ENCODE data around the gene SEMA6B. TPM values are rescaled to one million over a fixed set of nuclear protein-coding genes. Genes with fewer than 3 reads are reported as not detected.

Gene SEMA6B
- polyA plus RNA-seq, 2 donors: 1.1 to 2.0 TPM

DNA sequence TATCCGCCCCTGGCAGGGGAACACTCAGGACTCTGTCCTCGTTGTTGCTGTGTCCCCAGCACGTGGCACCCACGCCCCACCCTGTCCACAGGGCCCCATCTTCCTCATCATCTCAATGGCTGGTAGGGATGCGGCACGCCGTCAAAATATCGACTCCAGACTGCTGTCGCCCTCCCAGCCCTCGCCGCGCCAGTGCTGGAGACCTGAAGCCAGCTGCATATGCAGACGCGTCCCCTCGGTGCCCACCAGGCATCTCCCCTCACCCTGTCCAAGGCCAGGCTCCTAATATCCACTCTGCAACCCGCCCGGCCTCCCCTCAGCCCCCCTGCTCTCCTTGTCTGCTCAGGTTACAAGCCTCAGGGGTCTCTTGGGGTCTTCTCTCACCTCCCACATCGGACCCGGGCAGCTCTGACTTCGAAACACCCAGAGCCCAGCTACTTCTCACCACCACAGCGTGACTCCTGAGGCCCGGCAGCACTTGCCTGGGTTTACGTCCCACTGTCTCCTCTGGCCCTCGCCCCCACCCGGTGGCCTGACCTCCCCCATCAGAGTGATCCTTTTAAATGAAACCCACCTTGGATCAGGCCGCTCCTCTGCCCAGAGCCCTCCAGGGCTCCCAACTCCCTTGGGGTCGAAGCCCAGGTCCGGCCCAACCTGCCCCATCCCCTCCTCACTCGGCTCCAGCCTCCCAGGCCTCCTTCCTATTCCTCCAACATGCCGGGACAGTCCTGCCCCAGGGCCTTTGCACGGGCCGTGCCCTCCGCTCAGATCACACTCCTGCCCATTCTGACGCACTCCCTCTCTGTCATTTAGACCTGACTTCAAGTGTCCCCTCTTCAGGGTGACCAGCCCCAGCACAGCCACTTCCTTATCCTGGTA lies 53.7 kb downstream of the SEMA6B start:
- Histone ChIP-seq H3K27me3 (ENCODE audit: control insufficient read depth in 1 of 2, insufficient read depth in 2 of 2, low read length in 2 of 2) (no peaks in the 10 kb centered on the region), H3K4me3 (ENCODE audit: low read depth in 1 of 2, low read length in 2 of 2) (no peak overlapping the region), H3K4me1 (ENCODE audit: control insufficient read depth in 2 of 2, insufficient read depth in 2 of 2, low read length in 1 of 2) (no peaks in the 10 kb centered on the region), H3K9me3 (ENCODE audit: control insufficient read depth in 2 of 2, insufficient read depth in 1 of 2, low read depth in 1 of 2, low read length in 1 of 2) (no peaks in the 10 kb centered on the region), H3K36me3 (ENCODE audit: control insufficient read depth in 2 of 2, insufficient read depth in 2 of 2, low read length in 1 of 2) (peaks cover 0 to 39% of the 10 kb centered on the region in 2 donors), H3K27ac (ENCODE audit: low read depth in 2 of 2, low read length in 1 of 2) (no peak overlapping the region)
- WGBS, 2 donors: 92 to 93% methylated on average over 34 of the region's 34 CpGs

DNA sequence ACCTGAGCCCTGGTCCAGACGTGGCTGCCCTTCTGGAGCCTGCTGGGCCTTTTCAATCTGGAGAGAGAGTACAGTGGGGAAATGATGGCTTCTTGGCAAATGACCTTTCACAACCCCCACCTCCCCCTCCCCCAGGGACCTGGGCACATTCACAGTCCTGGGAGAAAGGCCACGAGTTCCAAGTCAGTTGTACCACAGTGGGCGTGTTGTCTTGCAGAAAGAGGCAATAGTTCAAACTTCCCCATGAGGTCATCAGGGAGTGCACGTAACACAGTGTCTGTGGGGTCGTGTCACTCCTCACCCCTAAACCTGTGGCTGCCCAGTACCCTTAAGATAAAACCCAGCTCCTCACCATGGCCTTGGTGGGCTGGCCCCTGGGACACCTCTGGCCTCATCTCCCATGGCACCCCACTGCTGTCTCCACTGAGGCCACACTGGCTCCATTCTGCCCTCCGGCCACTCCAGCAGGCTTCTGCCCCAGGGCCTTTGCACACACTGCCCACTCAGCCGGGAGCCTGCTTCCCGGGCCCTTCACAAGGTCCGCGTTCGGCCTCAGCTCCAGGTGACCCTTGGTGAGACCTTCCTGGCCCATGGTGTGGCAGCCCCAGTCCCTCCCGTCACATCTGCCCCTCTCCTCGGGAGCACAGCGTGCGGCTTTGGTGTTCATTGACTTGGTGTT lies 54.5 kb downstream of the SEMA6B start:
- WGBS, 2 donors: 77 to 78% methylated on average over 15 of the region's 15 CpGs
- H3K27me3 ChIP-seq (ENCODE audit: control insufficient read depth in 1 of 2, insufficient read depth in 2 of 2, low read length in 2 of 2): no peaks in the 10 kb centered on the region
- peaks cover 0 to 42% of the 10 kb centered on the region in 2 donors for H3K36me3 ChIP-seq (ENCODE audit: control insufficient read depth in 2 of 2, insufficient read depth in 2 of 2, low read length in 1 of 2)
- H3K4me3 ChIP-seq (ENCODE audit: low read depth in 1 of 2, low read length in 2 of 2): no peak overlapping the region
- H3K27ac ChIP-seq (ENCODE audit: low read depth in 2 of 2, low read length in 1 of 2): no peak overlapping the region
- no peaks in the 10 kb centered on the region for H3K4me1 ChIP-seq (ENCODE audit: control insufficient read depth in 2 of 2, insufficient read depth in 2 of 2, low read length in 1 of 2)
- H3K9me3 ChIP-seq (ENCODE audit: control insufficient read depth in 2 of 2, insufficient read depth in 1 of 2, low read depth in 1 of 2, low read length in 1 of 2): no peaks in the 10 kb centered on the region

DNA sequence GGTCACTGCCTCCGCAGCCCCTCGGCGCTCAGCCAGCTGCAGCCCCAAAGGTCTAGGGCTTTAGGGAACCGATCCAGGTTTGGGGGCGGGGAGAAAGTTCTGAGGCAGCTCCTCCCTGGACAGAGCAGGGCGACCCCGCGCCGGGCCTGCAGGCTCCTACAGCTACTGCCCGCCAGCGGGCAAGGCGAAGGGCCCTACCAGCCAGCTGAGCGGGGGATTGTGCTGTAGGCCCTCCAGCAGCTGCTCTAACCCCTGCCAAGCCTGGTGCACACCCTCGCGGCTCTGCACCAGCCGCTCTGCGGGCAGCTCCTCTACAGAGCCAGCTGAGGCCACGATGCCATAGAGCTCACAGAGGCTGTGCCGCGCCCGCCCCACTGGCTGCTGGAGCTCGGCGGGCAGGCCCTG lies 55.2 kb downstream of the SEMA6B start:
- WGBS, 2 donors: 85 to 87% methylated on average over 18 to 23 of the region's 23 CpGs
- Histone ChIP-seq H3K36me3 (ENCODE audit: control insufficient read depth in 2 of 2, insufficient read depth in 2 of 2, low read length in 1 of 2) (peaks cover 0 to 47% of the 10 kb centered on the region in 2 donors), H3K27ac (ENCODE audit: low read depth in 2 of 2, low read length in 1 of 2) (no peak overlapping the region), H3K9me3 (ENCODE audit: control insufficient read depth in 2 of 2, insufficient read depth in 1 of 2, low read depth in 1 of 2, low read length in 1 of 2) (no peaks in the 10 kb centered on the region), H3K4me3 (ENCODE audit: low read depth in 1 of 2, low read length in 2 of 2) (no peak overlapping the region), H3K4me1 (ENCODE audit: control insufficient read depth in 2 of 2, insufficient read depth in 2 of 2, low read length in 1 of 2) (no peaks in the 10 kb centered on the region), H3K27me3 (ENCODE audit: control insufficient read depth in 1 of 2, insufficient read depth in 2 of 2, low read length in 2 of 2) (no peaks in the 10 kb centered on the region)

DNA sequence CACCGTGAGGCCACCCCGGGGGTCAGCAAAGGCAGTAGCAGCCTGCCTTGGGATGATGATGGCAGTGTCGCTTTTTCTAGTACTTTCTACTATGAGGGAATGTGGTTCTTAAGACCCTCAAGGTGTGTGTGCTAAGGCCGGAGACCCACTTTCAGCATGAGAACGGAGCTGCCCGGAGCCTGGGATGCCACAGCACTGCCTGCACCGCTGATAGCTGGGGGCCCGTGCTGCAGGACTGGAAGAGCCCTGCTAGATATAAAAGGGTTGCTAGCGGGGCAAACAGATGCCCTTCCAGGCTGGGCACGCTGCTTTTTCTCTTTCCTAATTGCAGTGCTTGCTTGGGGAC lies 55.7 kb downstream of the SEMA6B start:
- Histone ChIP-seq H3K9me3 (ENCODE audit: control insufficient read depth in 2 of 2, insufficient read depth in 1 of 2, low read depth in 1 of 2, low read length in 1 of 2) (no peaks in the 10 kb centered on the region), H3K4me1 (ENCODE audit: control insufficient read depth in 2 of 2, insufficient read depth in 2 of 2, low read length in 1 of 2) (no peaks in the 10 kb centered on the region), H3K27ac (ENCODE audit: low read depth in 2 of 2, low read length in 1 of 2) (no peak overlapping the region), H3K4me3 (ENCODE audit: low read depth in 1 of 2, low read length in 2 of 2) (no peak overlapping the region), H3K36me3 (ENCODE audit: control insufficient read depth in 2 of 2, insufficient read depth in 2 of 2, low read length in 1 of 2) (peaks cover 0 to 47% of the 10 kb centered on the region in 2 donors), H3K27me3 (ENCODE audit: control insufficient read depth in 1 of 2, insufficient read depth in 2 of 2, low read length in 2 of 2) (no peaks in the 10 kb centered on the region)
- WGBS, 2 donors: 87 to 88% methylated on average over 10 of the region's 10 CpGs

DNA sequence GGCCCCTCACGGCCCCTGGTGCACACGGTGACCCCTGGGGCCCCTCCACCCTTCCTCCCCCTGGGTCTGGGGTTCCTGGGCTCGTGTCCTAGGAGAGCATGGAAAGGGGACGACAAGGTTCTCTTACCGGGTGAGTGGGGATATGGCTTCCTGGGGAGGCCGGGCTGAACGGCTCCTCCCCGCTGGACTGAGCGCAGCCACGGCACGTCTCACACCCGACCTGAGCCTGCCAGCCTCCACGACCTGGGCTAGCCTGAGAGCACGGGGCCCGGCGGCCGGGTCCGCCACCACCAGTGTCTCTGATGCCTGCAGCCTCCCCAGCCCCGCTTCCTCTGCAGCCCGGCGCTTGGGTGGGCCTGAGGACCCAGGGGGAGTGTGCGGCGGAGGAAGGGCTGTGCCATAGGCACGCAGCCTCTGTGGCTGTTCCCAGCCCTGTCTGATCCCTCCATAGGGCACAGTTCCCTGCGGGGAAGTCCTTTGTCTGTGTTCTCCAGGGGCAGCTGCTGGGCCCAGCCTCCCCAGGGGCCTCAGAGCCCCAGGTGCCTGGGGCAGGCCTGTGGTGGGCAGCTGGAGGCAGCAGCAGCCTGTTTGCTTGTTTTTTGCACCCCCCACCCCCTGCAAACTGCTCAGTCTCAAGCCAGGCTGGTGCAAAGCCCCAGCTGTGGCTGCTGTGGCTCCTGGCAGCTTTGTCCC lies 56.2 kb downstream of the SEMA6B start:
- peaks cover 0 to 53% of the 10 kb centered on the region in 2 donors for H3K36me3 ChIP-seq (ENCODE audit: control insufficient read depth in 2 of 2, insufficient read depth in 2 of 2, low read length in 1 of 2)
- no peaks in the 10 kb centered on the region for H3K4me1 ChIP-seq (ENCODE audit: control insufficient read depth in 2 of 2, insufficient read depth in 2 of 2, low read length in 1 of 2)
- H3K27ac ChIP-seq (ENCODE audit: low read depth in 2 of 2, low read length in 1 of 2): no peak overlapping the region
- no peaks in the 10 kb centered on the region for H3K9me3 ChIP-seq (ENCODE audit: control insufficient read depth in 2 of 2, insufficient read depth in 1 of 2, low read depth in 1 of 2, low read length in 1 of 2)
- H3K27me3 ChIP-seq (ENCODE audit: control insufficient read depth in 1 of 2, insufficient read depth in 2 of 2, low read length in 2 of 2): no peaks in the 10 kb centered on the region
- H3K4me3 ChIP-seq (ENCODE audit: low read depth in 1 of 2, low read length in 2 of 2): no peak overlapping the region
- WGBS, 2 donors: 87% methylated on average over 25 of the region's 25 CpGs

DNA sequence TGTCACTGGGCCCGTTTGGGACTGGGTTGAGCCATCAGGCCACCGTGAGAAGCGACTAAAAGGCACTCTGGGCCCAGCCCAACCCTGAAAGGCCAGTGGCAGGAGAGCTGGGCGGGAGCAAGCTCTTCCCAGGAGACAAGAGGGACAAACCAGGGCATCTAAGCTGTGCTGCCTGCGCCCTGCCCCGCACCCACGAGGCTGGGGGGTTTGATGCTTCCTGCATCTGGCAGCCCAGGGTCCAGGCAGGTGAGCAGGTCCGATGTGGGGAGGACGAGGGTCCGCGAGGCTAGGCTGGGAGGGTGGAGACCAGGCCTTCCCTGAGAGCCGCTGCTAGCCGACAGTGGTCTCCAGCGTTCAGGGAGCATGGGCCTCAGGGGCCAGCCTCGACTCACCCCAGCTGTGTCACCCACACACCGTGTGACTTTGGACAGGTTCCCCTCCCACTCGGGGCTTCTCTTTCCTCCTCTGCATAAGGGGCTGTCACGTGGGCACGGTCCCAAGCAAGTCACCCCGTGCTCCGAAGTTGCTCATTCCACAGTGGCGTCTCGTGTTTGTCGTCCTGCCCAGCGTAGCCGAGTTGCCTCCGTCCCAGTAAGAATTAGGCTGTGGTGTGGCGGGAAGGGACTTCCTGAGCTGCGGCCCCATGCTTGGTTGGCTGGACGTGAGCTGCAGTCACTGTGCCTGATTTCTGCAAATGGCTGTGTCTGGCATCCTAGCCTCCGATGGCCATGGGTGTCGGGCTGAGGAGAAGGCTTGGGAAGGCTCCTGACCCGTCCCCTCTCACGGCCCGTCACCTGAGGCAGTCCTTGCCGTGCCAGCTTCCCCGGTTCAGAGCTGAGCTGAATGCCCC lies 57.0 kb downstream of the SEMA6B start:
- H3K4me1 ChIP-seq (ENCODE audit: control insufficient read depth in 2 of 2, insufficient read depth in 2 of 2, low read length in 1 of 2): no peaks in the 10 kb centered on the region
- no peak overlapping the region for H3K27ac ChIP-seq (ENCODE audit: low read depth in 2 of 2, low read length in 1 of 2)
- H3K9me3 ChIP-seq (ENCODE audit: control insufficient read depth in 2 of 2, insufficient read depth in 1 of 2, low read depth in 1 of 2, low read length in 1 of 2): no peaks in the 10 kb centered on the region
- H3K36me3 ChIP-seq (ENCODE audit: control insufficient read depth in 2 of 2, insufficient read depth in 2 of 2, low read length in 1 of 2): peaks cover 0 to 59% of the 10 kb centered on the region in 2 donors
- no peaks in the 10 kb centered on the region for H3K27me3 ChIP-seq (ENCODE audit: control insufficient read depth in 1 of 2, insufficient read depth in 2 of 2, low read length in 2 of 2)
- no peak overlapping the region for H3K4me3 ChIP-seq (ENCODE audit: low read depth in 1 of 2, low read length in 2 of 2)
- 85 to 86% methylated on average over 37 of the region's 37 CpGs for WGBS, 2 donors

DNA sequence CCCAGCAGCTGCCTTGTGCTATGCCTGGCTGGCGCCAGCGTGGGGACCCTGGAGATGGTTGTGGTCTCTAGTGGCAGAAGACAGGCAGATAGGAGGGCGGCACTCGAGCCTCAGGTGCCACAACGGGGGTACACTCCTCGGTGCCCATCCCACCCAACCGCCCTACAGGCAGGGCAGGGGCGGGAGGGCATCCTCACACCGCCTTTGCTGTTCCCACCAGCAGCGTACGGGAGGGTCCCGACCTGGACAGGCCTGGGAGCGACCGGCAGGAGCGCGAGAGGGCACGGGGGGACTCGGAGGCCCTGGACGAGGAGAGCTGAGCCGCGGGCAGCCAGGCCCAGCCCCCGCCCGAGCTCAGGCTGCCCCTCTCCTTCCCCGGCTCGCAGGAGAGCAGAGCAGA lies 57.8 kb downstream of the SEMA6B start:
- Histone ChIP-seq H3K4me1 (ENCODE audit: control insufficient read depth in 2 of 2, insufficient read depth in 2 of 2, low read length in 1 of 2) (no peaks in the 10 kb centered on the region), H3K9me3 (ENCODE audit: control insufficient read depth in 2 of 2, insufficient read depth in 1 of 2, low read depth in 1 of 2, low read length in 1 of 2) (no peaks in the 10 kb centered on the region), H3K36me3 (ENCODE audit: control insufficient read depth in 2 of 2, insufficient read depth in 2 of 2, low read length in 1 of 2) (peaks cover 0 to 63% of the 10 kb centered on the region in 2 donors), H3K27me3 (ENCODE audit: control insufficient read depth in 1 of 2, insufficient read depth in 2 of 2, low read length in 2 of 2) (no peaks in the 10 kb centered on the region), H3K4me3 (ENCODE audit: low read depth in 1 of 2, low read length in 2 of 2) (no peak overlapping the region), H3K27ac (ENCODE audit: low read depth in 2 of 2, low read length in 1 of 2) (no peak overlapping the region)
- 87 to 90% methylated on average over 25 of the region's 25 CpGs for WGBS, 2 donors

DNA sequence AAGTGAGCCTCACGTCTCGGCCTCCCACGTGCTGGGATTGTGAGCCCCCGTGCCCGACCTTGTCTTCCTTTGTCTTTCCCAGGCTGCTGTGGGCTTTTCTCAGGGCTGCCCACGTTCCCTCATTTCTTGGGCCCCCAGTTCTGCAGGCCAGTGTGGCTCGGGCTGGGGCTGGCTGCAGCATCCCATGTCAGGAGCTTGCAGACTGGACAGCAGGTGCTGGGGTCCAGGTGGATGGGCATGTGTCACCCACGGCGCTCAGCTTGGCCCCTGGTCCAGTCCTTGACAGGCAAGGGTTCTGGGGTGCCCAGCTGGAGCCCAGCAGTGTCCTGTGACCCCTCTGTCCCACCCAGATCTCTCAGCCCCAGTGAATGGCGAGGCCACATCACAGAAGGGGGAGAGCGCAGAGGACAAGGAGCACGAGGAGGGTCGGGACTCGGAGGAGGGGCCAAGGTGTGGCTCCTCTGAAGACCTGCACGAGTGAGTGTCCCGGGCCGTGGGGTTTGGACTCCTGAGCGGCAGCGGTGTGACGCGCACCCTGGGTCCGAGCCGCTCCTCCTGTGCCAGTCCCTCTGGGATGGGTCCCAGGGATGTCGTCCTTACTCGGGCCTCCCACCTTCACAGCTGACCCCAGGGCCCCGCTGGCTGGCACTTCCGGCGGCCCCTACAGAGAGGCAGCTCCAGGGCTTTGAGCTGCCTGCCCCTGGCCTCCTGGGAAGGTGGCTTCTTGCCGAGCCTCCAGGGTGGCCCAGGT lies 58.5 kb downstream of the SEMA6B start:
- Histone ChIP-seq H3K36me3 (ENCODE audit: control insufficient read depth in 2 of 2, insufficient read depth in 2 of 2, low read length in 1 of 2) (peaks cover 0 to 69% of the 10 kb centered on the region in 2 donors), H3K27me3 (ENCODE audit: control insufficient read depth in 1 of 2, insufficient read depth in 2 of 2, low read length in 2 of 2) (no peaks in the 10 kb centered on the region), H3K27ac (ENCODE audit: low read depth in 2 of 2, low read length in 1 of 2) (no peak overlapping the region), H3K4me1 (ENCODE audit: control insufficient read depth in 2 of 2, insufficient read depth in 2 of 2, low read length in 1 of 2) (no peaks in the 10 kb centered on the region), H3K9me3 (ENCODE audit: control insufficient read depth in 2 of 2, insufficient read depth in 1 of 2, low read depth in 1 of 2, low read length in 1 of 2) (no peaks in the 10 kb centered on the region), H3K4me3 (ENCODE audit: low read depth in 1 of 2, low read length in 2 of 2) (no peak overlapping the region)
- whole genome bisulfite sequencing, 2 donors: 89 to 92% methylated on average over 29 of the region's 29 CpGs

All from esophagus (tissue), 2 donors.